ENCODE data around the gene OSMR. TPM values are rescaled to one million over a fixed set of nuclear protein-coding genes. Genes with fewer than 3 reads are reported as not detected.
A peak's percentile ranks its signal among the peaks of the same experiment; 100 is the strongest.

OSMR gene
- total RNA-seq, 1 donor from 2014 or later = 11.7 TPM

GRCh38 chr5:38802125-38802524, 43.7 kb upstream of the OSMR start:
- intact Hi-C loops (cut with micrococcal nuclease) = loop anchor here (10.0 kb wide), 1 partner anchor 137 kb away; no protein-coding TSS in a partner anchor
- no peak overlapping the region for H3K4me3 ChIP-seq
- TF ChIP-seq CTCF (IDR thresholded peaks at IDR 0.05; ENCODE audit: borderline replicate concordance) = no peak

GRCh38 chr5:38803246-38803645, 42.6 kb upstream of the OSMR start:
- Histone ChIP-seq H3K4me1 (peaks cover 55% of the 10 kb centered on the region), H3K9me3 (replicated peaks) (no peaks in the 10 kb centered on the region), H3K27me3 (ENCODE audit: low read depth) (no peaks in the 10 kb centered on the region), H3K27ac (replicated peaks) (no peak overlapping the region), H3K36me3 (no peaks in the 10 kb centered on the region), H3K4me3 (no peak overlapping the region)
- DNase-seq = no peak
- TF ChIP-seq CTCF (IDR thresholded peaks at IDR 0.05; ENCODE audit: borderline replicate concordance) = no peak
- intact Hi-C loops (cut with micrococcal nuclease) = loop anchor here (10.0 kb wide), 1 partner anchor 138 kb away; no protein-coding TSS in a partner anchor

More at GRCh38 chr5:38802125-38802524, 43.7 kb upstream of the OSMR start:
- Histone ChIP-seq H3K36me3 (no peaks in the 10 kb centered on the region), H3K9me3 (replicated peaks) (no peaks in the 10 kb centered on the region), H3K4me1 (peaks cover 49% of the 10 kb centered on the region), H3K27me3 (ENCODE audit: low read depth) (no peaks in the 10 kb centered on the region), H3K27ac (replicated peaks) (no peak overlapping the region)
- no peak for DNase-seq

- intact Hi-C loops (cut with micrococcal nuclease) = loop anchor here (5.0 to 10.0 kb wide), 2 partner anchors 142 to 365 kb away; no protein-coding TSS in a partner anchor
- Histone ChIP-seq H3K27me3 (ENCODE audit: low read depth) (no peaks in the 10 kb centered on the region), H3K27ac (replicated peaks) (peak overlapping the region; percentile 70), H3K36me3 (no peaks in the 10 kb centered on the region), H3K4me3 (no peak overlapping the region), H3K9me3 (replicated peaks) (no peaks in the 10 kb centered on the region), H3K4me1 (peaks cover 50% of the 10 kb centered on the region)
- no peak for DNase-seq
- no peak for TF ChIP-seq CTCF (IDR thresholded peaks at IDR 0.05; ENCODE audit: borderline replicate concordance)
Observed at GRCh38 chr5:38806775-38807258, 39.0 kb upstream of the OSMR start.

- no peak for TF ChIP-seq CTCF (IDR thresholded peaks at IDR 0.05; ENCODE audit: borderline replicate concordance)
- Histone ChIP-seq H3K4me1 (peaks cover 50% of the 10 kb centered on the region), H3K27me3 (ENCODE audit: low read depth) (no peaks in the 10 kb centered on the region), H3K4me3 (no peak overlapping the region), H3K36me3 (no peaks in the 10 kb centered on the region), H3K27ac (replicated peaks) (peak overlapping the region; percentile 70), H3K9me3 (replicated peaks) (no peaks in the 10 kb centered on the region)
- DNase-seq = no peak
- intact Hi-C loops (cut with micrococcal nuclease) = loop anchor here (5.0 to 10.0 kb wide), 2 partner anchors 143 to 366 kb away; no protein-coding TSS in a partner anchor
Observed at GRCh38 chr5:38807570-38808483, 38.0 kb upstream of the OSMR start.

GRCh38 chr5:38808666-38809343, 37.0 kb upstream of the OSMR start:
- peaks cover 50% of the 10 kb centered on the region for H3K4me1 ChIP-seq
- intact Hi-C loops (cut with micrococcal nuclease) = loop anchor here (5.0 to 10.0 kb wide), 2 partner anchors 144 to 367 kb away; no protein-coding TSS in a partner anchor
- no peaks in the 10 kb centered on the region for H3K36me3 ChIP-seq
- peak overlapping the region; percentile 68 for H3K27ac ChIP-seq (replicated peaks)
- no peaks in the 10 kb centered on the region for H3K9me3 ChIP-seq (replicated peaks)
- DNase-seq = no peak
- no peak for TF ChIP-seq CTCF (IDR thresholded peaks at IDR 0.05; ENCODE audit: borderline replicate concordance)
- no peak overlapping the region for H3K4me3 ChIP-seq
- no peaks in the 10 kb centered on the region for H3K27me3 ChIP-seq (ENCODE audit: low read depth)

Data from left ventricle myocardium inferior (tissue), 1 donor.